ENCODE measurements around the gene SOX5. TPM values are rescaled to one million over a fixed set of nuclear protein-coding genes. Genes with fewer than 3 reads are reported as not detected.

SOX5 gene
- total RNA-seq, 5 donors from 2014 or later (not counting 1 experiment from before 2014, with no cell fraction given) = 0.10 to 1.1 (median 0.39) TPM; not detected in 1

DNA sequence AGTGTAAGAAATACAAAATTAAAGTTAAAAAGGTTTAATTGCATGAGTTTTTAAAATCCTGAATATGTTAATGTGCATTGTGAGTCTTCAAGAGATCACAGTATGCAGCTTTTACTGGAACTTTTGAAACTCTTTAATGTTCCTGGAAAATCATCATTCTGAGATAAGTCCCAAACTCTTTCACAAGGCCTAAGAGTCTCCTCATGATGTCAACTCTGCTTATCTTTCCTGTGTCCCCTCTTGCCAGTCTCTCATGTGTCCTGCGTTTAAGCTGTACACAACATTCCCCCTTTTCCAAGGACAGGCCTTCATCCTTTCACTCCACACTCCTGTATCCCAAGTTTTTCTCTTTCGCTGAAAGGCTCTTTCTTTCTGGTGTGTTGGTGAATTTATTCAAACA is 380.1 kb downstream of the SOX5 start:
- Mint-ChIP-seq H3K27me3 (no peaks in the 10 kb centered on the region), H3K27ac (no peak overlapping the region), H3K36me3 (no peaks in the 10 kb centered on the region), H3K4me1 (no peaks in the 10 kb centered on the region), H3K9me3 (peaks cover 9 to 12% (median 10%) of the 10 kb centered on the region in 3 donors), H3K4me3 (no peak overlapping the region)
- DNase-seq = no peak
- H3K4me3 ChIP-seq (ENCODE audit: control insufficient read depth in 1 of 2, extremely low read depth in 1 of 2, low read length in 1 of 2) = no peak overlapping the region
- no peaks in the 10 kb centered on the region for H3K9me3 ChIP-seq
- H3K27ac ChIP-seq (ENCODE audit: low read length) = no peak overlapping the region
- no CpG with 5 or more reads among the region's 2 CpGs for WGBS (ENCODE audit: insufficient coverage)
- H3K4me1 ChIP-seq (ENCODE audit: control insufficient read depth in 1 of 2, extremely low read depth in 1 of 2, insufficient read depth in 2 of 2, low read length in 2 of 2) = no peaks in the 10 kb centered on the region
- no peak for ATAC-seq (replicated peaks in 1 of 4)
- CTCF ChIA-PET = no interaction called here
- POLR2A ChIA-PET = no interaction called here
- H3K36me3 ChIP-seq (ENCODE audit: control insufficient read depth in 2 of 2, extremely low read depth in 1 of 2, insufficient read depth in 1 of 2, low read length in 1 of 2) = no peaks in the 10 kb centered on the region
- no peaks in the 10 kb centered on the region for H3K27me3 ChIP-seq (replicated peaks in 1 of 2; ENCODE audit: control insufficient read depth in 2 of 2, extremely low read depth in 1 of 2, insufficient read depth in 2 of 2, low read length in 1 of 2)

DNA sequence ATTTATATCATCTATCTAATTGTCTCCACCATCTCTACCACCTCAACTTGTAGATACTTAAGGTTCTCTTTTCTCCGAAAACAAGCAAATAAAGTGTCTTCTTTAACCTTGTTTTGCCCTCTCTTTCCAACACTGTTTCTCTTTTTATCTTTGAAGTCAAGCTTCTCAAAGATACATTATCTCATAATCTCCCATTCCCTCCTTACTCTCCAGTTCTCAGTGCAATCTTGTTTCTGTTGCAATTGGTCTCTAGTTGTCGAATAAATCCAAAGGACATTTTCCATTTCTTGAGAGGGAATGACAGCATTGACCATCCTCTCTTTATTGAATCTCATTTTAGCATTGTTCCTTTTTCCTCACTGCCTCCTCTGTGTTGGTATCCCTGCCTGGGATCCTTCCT is 383.3 kb downstream of the SOX5 start:
- ChIA-PET CTCF (no interaction called here), POLR2A (no interaction called here)
- H3K4me1 ChIP-seq (ENCODE audit: control insufficient read depth in 1 of 2, extremely low read depth in 1 of 2, insufficient read depth in 2 of 2, low read length in 2 of 2) = no peaks in the 10 kb centered on the region
- H3K27me3 Mint-ChIP-seq = no peaks in the 10 kb centered on the region
- H3K36me3 ChIP-seq (ENCODE audit: control insufficient read depth in 2 of 2, extremely low read depth in 1 of 2, insufficient read depth in 1 of 2, low read length in 1 of 2) = no peaks in the 10 kb centered on the region
- H3K27ac Mint-ChIP-seq = no peak overlapping the region
- 43% methylated on average over 2 of the region's 2 CpGs for WGBS (ENCODE audit: insufficient coverage)
- H3K36me3 Mint-ChIP-seq = no peaks in the 10 kb centered on the region
- no peaks in the 10 kb centered on the region for H3K27me3 ChIP-seq (replicated peaks in 1 of 2; ENCODE audit: control insufficient read depth in 2 of 2, extremely low read depth in 1 of 2, insufficient read depth in 2 of 2, low read length in 1 of 2)
- H3K9me3 ChIP-seq = no peaks in the 10 kb centered on the region
- no peak overlapping the region for H3K4me3 Mint-ChIP-seq
- no peak overlapping the region for H3K4me3 ChIP-seq (ENCODE audit: control insufficient read depth in 1 of 2, extremely low read depth in 1 of 2, low read length in 1 of 2)
- no peak for ATAC-seq (replicated peaks in 1 of 4)
- H3K27ac ChIP-seq (ENCODE audit: low read length) = no peak overlapping the region
- peaks cover 2 to 10% (median 8%) of the 10 kb centered on the region in 3 donors for H3K9me3 Mint-ChIP-seq
- H3K4me1 Mint-ChIP-seq = no peaks in the 10 kb centered on the region
- no peak for DNase-seq

DNA sequence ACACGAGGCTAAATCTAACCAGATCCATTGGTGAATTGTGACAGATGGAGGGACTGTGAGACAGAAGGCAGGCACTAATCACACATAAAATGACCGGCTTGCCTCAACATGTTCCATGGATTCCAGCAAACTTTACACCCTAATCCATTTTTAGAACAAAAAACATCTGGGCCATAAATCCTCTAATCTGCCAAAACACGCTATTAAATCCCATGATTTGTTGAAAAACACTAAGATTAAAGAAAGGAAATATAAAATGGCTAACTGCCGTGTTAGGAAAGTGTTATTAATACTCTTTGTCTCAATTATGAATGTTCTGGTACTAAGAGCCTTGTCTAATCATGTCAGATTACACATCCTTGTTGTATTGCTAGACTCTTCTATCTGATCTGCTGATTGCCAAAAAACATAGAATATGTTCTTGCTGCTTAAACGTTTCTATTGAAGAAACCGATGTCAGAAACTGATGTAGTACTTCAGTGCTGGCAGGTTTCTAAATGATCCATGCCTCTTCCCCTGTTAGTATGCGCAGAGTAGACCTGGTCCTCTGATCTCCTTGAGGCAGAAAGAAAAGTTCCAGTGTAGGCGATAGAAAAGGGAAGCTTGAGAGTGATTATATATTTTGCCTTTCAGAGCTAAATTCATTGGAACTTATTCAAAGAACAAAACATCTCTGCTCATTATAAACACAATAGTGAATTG is 384.9 kb downstream of the SOX5 start:
- no peaks in the 10 kb centered on the region for H3K9me3 ChIP-seq
- ATAC-seq (replicated peaks in 1 of 4) = no peak
- H3K27ac ChIP-seq (ENCODE audit: low read length) = no peak overlapping the region
- H3K4me1 ChIP-seq (ENCODE audit: control insufficient read depth in 1 of 2, extremely low read depth in 1 of 2, insufficient read depth in 2 of 2, low read length in 2 of 2) = no peaks in the 10 kb centered on the region
- Mint-ChIP-seq H3K9me3 (peaks cover 2 to 9% (median 7%) of the 10 kb centered on the region in 3 donors), H3K4me3 (no peak overlapping the region), H3K4me1 (no peaks in the 10 kb centered on the region), H3K27ac (no peak overlapping the region), H3K36me3 (no peaks in the 10 kb centered on the region), H3K27me3 (no peaks in the 10 kb centered on the region)
- WGBS (ENCODE audit: insufficient coverage) = 75% methylated on average over 2 of the region's 8 CpGs
- no peak for DNase-seq
- no peak overlapping the region for H3K4me3 ChIP-seq (ENCODE audit: control insufficient read depth in 1 of 2, extremely low read depth in 1 of 2, low read length in 1 of 2)
- no peaks in the 10 kb centered on the region for H3K36me3 ChIP-seq (ENCODE audit: control insufficient read depth in 2 of 2, extremely low read depth in 1 of 2, insufficient read depth in 1 of 2, low read length in 1 of 2)
- POLR2A ChIA-PET = interaction anchor here in 1 of 2 donors (0.6 kb wide), 1 partner anchor 30 kb away, joined by 7 read pairs; no protein-coding TSS in a partner anchor
- H3K27me3 ChIP-seq (replicated peaks in 1 of 2; ENCODE audit: control insufficient read depth in 2 of 2, extremely low read depth in 1 of 2, insufficient read depth in 2 of 2, low read length in 1 of 2) = no peaks in the 10 kb centered on the region
- CTCF ChIA-PET = no interaction called here

- H3K36me3 Mint-ChIP-seq = no peaks in the 10 kb centered on the region
- H3K9me3 ChIP-seq = no peaks in the 10 kb centered on the region
- H3K27me3 Mint-ChIP-seq = no peaks in the 10 kb centered on the region
- H3K27me3 ChIP-seq (replicated peaks in 1 of 2; ENCODE audit: control insufficient read depth in 2 of 2, extremely low read depth in 1 of 2, insufficient read depth in 2 of 2, low read length in 1 of 2) = no peaks in the 10 kb centered on the region
- WGBS (ENCODE audit: insufficient coverage) = 91% methylated on average over 6 of the region's 12 CpGs
- H3K4me3 Mint-ChIP-seq = no peak overlapping the region
- H3K9me3 Mint-ChIP-seq = peaks cover 0 to 2% (median 0%) of the 10 kb centered on the region in 3 donors
- POLR2A ChIA-PET = interaction anchor here in 1 of 2 donors (0.7 kb wide), 1 partner anchor 14 kb away, joined by 5 read pairs; no protein-coding TSS in a partner anchor
- DNase-seq (no peak), ATAC-seq (replicated peaks in 1 of 4) (no peak)
- CTCF ChIA-PET = no interaction called here
- no peaks in the 10 kb centered on the region for H3K4me1 Mint-ChIP-seq
- no peak overlapping the region for H3K27ac ChIP-seq (ENCODE audit: low read length)
- no peaks in the 10 kb centered on the region for H3K36me3 ChIP-seq (ENCODE audit: control insufficient read depth in 2 of 2, extremely low read depth in 1 of 2, insufficient read depth in 1 of 2, low read length in 1 of 2)
- H3K4me3 ChIP-seq (ENCODE audit: control insufficient read depth in 1 of 2, extremely low read depth in 1 of 2, low read length in 1 of 2) = no peak overlapping the region
- H3K27ac Mint-ChIP-seq = no peak overlapping the region
- H3K4me1 ChIP-seq (ENCODE audit: control insufficient read depth in 1 of 2, extremely low read depth in 1 of 2, insufficient read depth in 2 of 2, low read length in 2 of 2) = no peaks in the 10 kb centered on the region
Observed at GRCh38 chr12:23561364-23562345, 387.8 kb downstream of the SOX5 start.

DNA sequence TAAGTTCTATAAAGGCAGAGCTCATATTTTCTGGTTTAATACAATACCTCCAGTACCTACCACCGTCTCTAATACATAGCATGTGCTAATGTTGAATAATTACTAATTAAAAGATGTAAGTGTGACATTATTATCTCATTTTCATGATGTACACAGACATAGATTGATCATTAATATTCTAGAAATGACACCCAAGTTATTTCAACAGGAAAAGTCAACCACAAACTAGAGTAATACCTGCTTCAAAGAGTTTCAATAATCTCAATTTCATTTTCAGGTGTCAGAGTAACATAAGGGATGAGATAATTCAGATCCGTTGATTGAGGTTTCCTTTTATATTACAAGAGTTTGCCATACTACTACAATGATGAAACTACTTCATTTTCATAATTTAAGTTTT is 388.9 kb downstream of the SOX5 start:
- H3K4me3 Mint-ChIP-seq = no peak overlapping the region
- H3K4me1 Mint-ChIP-seq = no peaks in the 10 kb centered on the region
- H3K27ac Mint-ChIP-seq = no peak overlapping the region
- no CpG with 5 or more reads among the region's 2 CpGs for WGBS (ENCODE audit: insufficient coverage)
- Histone ChIP-seq H3K4me1 (ENCODE audit: control insufficient read depth in 1 of 2, extremely low read depth in 1 of 2, insufficient read depth in 2 of 2, low read length in 2 of 2) (no peaks in the 10 kb centered on the region), H3K9me3 (no peaks in the 10 kb centered on the region), H3K36me3 (ENCODE audit: control insufficient read depth in 2 of 2, extremely low read depth in 1 of 2, insufficient read depth in 1 of 2, low read length in 1 of 2) (no peaks in the 10 kb centered on the region), H3K27me3 (replicated peaks in 1 of 2; ENCODE audit: control insufficient read depth in 2 of 2, extremely low read depth in 1 of 2, insufficient read depth in 2 of 2, low read length in 1 of 2) (no peaks in the 10 kb centered on the region), H3K4me3 (ENCODE audit: control insufficient read depth in 1 of 2, extremely low read depth in 1 of 2, low read length in 1 of 2) (no peak overlapping the region), H3K27ac (ENCODE audit: low read length) (no peak overlapping the region)
- no peaks in the 10 kb centered on the region for H3K27me3 Mint-ChIP-seq
- no peak for ATAC-seq (replicated peaks in 1 of 4)
- CTCF ChIA-PET = no interaction called here
- no peak for DNase-seq
- H3K9me3 Mint-ChIP-seq = no peaks in the 10 kb centered on the region
- POLR2A ChIA-PET = no interaction called here
- no peaks in the 10 kb centered on the region for H3K36me3 Mint-ChIP-seq

- POLR2A ChIA-PET = no interaction called here
- ATAC-seq (replicated peaks in 1 of 4) (no peak), DNase-seq (no peak)
- CTCF ChIA-PET = no interaction called here
- Mint-ChIP-seq H3K27me3 (no peaks in the 10 kb centered on the region), H3K27ac (no peak overlapping the region), H3K9me3 (no peaks in the 10 kb centered on the region), H3K4me3 (no peak overlapping the region), H3K36me3 (no peaks in the 10 kb centered on the region), H3K4me1 (no peaks in the 10 kb centered on the region)
- Histone ChIP-seq H3K36me3 (ENCODE audit: control insufficient read depth in 2 of 2, extremely low read depth in 1 of 2, insufficient read depth in 1 of 2, low read length in 1 of 2) (no peaks in the 10 kb centered on the region), H3K4me3 (ENCODE audit: control insufficient read depth in 1 of 2, extremely low read depth in 1 of 2, low read length in 1 of 2) (no peak overlapping the region), H3K4me1 (ENCODE audit: control insufficient read depth in 1 of 2, extremely low read depth in 1 of 2, insufficient read depth in 2 of 2, low read length in 2 of 2) (no peaks in the 10 kb centered on the region), H3K9me3 (no peaks in the 10 kb centered on the region), H3K27ac (ENCODE audit: low read length) (no peak overlapping the region), H3K27me3 (replicated peaks in 1 of 2; ENCODE audit: control insufficient read depth in 2 of 2, extremely low read depth in 1 of 2, insufficient read depth in 2 of 2, low read length in 1 of 2) (no peaks in the 10 kb centered on the region)
- WGBS (ENCODE audit: insufficient coverage) = no CpG with 5 or more reads among the region's 2 CpGs
Observed at GRCh38 chr12:23559268-23559753, 390.2 kb downstream of the SOX5 start.
